A549 treated with Mapracorat at 1 μM for 4 hours (cell line): ENCODE results near the gene DMXL1. TPM values are rescaled to one million over a fixed set of nuclear protein-coding genes. Genes with fewer than 3 reads are reported as not detected.

Experiments used
- total RNA-seq: library from RNA; stranded (reverse); fragments of 200-300 nt; extraction: Qiagen RNA extraction; gene quantifications from 5 replicates; pipeline ENCODE4 v1.2.3, GENCODE V29; 2022

Gene DMXL1
- total RNA-seq: 8.4 to 10.9 TPM (median 9.9 TPM) in 5 replicates

GRCh38 chr5:119070828-119071560, at the start of gene DMXL1:
Gene DMXL1, plus strand, starts transcription at chr5:119071087. Its CDS starts 483 bp downstream, at chr5:119071570.

Other genes with a start within 250 kb of the DMXL1 start
- gene DTWD2, start 82.5 kb upstream of the DMXL1 start, total RNA-seq: 0.77 to 1.6 TPM (median 1.3 TPM) in 5 replicates